GM12801 (cell line): Measurements from ENCODE around the gene SNIP1.

Source experiments
- TF ChIP-seq, protein P1 (sequence below): IDR thresholded peaks from one replicate; pipeline ENCODE4 v1.5.1; 2011; ENCODE audit warnings: control low read depth; ENCODE audit not compliant: insufficient read length; ENCODE audit errors: extremely low read depth

The SNIP1 gene

DNA sequence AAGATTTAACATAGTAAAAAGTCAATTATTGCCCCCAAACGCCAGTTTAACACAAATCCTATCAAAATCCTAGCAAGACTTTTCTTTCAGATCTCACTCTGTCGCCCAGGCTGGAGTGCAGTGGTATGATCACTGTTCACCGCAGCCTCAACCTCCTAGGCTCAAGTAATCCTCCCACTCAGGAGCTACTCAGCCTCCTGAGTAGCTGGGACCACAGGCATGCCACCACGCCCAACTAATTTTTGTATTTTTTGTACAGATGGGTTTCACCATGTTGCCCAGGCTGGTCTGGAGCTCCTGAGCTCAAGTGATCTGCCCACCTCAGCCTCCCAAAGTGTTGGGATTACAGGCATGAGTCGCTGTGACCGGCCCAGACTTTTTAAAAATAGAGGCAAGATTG is 4.8 kb downstream of the SNIP1 start:
- TF ChIP-seq, protein P1, sequence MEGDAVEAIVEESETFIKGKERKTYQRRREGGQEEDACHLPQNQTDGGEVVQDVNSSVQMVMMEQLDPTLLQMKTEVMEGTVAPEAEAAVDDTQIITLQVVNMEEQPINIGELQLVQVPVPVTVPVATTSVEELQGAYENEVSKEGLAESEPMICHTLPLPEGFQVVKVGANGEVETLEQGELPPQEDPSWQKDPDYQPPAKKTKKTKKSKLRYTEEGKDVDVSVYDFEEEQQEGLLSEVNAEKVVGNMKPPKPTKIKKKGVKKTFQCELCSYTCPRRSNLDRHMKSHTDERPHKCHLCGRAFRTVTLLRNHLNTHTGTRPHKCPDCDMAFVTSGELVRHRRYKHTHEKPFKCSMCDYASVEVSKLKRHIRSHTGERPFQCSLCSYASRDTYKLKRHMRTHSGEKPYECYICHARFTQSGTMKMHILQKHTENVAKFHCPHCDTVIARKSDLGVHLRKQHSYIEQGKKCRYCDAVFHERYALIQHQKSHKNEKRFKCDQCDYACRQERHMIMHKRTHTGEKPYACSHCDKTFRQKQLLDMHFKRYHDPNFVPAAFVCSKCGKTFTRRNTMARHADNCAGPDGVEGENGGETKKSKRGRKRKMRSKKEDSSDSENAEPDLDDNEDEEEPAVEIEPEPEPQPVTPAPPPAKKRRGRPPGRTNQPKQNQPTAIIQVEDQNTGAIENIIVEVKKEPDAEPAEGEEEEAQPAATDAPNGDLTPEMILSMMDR, result no peak

GRCh38 chr1:37545019-37545418 is 9.1 kb downstream of the SNIP1 start:
- TF ChIP-seq, protein P1, result no peak

DNA sequence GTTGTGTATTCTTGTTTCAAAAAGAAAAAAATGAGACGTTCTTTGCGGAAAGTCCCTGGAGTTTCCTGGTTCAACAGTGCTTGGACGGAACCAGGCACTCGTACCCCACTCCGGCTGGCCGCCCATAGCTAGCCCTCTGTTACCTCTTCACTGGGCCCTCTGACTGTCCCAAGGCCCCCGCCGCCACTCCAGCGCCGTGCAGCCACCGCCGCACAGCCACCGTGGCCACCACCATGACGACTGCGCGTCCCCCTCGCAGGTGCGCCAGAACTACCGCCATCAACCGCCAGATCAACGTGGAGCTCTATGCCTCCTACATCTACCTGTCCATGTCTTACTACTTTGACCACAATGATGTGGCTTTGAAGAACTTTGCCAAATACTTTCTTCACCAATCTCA is 9.6 kb downstream of the SNIP1 start:
- TF ChIP-seq, protein P1, result no peak

DNA sequence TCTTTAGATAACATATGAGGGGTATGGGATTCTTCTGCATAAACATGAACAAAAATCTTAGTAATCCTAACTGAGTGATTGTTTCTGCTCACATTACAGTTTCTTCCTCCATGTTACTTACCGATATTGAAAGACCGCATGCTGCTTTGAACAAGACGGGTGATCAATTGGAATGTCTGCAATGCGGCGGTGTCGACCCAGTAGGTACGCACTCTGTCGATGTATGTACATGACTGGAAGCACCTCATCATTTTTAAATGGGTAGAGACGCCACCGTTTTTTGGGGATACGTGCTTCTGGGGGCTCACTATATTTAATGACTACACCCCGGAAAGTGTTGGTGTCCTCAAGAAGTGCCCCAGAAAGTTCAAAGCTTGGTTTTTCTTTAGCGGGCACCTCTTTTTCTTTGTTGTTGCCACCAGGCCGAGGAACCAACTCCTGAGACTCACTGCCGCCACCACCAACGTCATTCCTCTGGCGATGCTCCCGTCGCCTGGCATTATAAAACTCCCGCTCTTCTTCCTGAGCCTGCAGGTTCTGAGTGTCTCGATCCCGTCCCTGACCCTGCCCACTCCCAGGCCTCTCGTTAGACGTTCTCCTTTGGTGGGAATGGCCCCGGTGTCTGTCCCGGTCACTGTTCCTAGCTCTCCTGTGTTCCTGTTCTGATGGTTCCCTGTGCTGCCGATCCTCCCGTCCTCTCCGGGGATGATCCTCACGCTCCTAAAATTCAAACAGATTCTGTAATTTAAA is 13.9 kb downstream of the SNIP1 start:
- TF ChIP-seq, protein P1, result no peak

GRCh38 chr1:37537378-37537777 is 16.7 kb downstream of the SNIP1 start:
- TF ChIP-seq, protein P1, result no peak

DNA sequence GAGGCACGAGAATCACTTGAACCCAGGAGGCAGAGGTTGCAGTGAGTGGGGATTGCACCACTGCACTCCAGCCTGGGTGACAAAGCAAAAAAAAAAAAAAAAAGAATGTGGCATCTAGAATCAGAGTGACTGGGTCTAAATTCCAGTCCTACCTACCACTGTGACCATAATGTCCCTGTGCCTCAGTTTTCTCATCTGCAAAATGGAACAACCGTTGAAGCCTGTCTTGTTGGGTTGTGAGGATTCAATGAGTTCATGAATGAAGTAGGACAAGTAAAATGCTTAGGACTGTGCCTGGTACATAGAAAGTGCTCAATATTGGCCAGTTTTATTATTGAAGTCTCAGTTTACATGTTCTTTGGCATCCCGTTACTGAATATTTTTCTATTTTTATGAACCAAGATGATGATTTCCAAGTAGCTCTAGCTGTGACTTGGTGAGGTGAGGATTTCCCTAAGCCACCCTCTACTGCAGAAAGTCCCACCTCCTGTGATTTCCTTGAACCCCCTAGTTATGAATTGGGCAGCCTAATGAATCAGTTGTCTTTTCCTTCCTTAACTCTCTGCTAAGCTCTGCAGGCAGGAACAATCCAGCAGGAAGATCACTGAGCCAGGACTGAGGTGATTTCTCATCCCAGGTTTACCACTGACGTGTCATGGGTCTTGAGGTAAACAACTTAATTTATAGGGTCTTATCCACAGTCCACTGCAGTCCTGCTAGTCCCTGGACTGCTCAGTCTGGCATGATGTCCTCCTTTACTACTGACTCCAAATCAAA is 20.6 kb downstream of the SNIP1 start:
- TF ChIP-seq, protein P1, result no peak

- TF ChIP-seq, protein P1, result no peak
These were observed 34.5 kb downstream of the SNIP1 start for GRCh38 chr1:37519613-37520012.
